ENCODE measurements around the gene PRAC1. TPM values are rescaled to one million over a fixed set of nuclear protein-coding genes. Genes with fewer than 3 reads are reported as not detected.

The PRAC1 gene
- total RNA-seq, 4 donors from 2014 or later = not detected

- Histone ChIP-seq H3K36me3 (no peaks in the 10 kb centered on the region), H3K4me3 (no peak overlapping the region), H3K27me3 (peaks cover 100% of the 10 kb centered on the region), H3K4me1 (peaks cover 14% of the 10 kb centered on the region), H3K9me3 (no peaks in the 10 kb centered on the region), H3K27ac (no peak overlapping the region)
- WGBS = 73% methylated on average over 4 of the region's 4 CpGs
- DNase-seq (ENCODE audit: low spot score in 2 of 2) = no peak
- TF ChIP-seq POLR2AphosphoS5 (IDR thresholded peaks at IDR 0.05) = no peak
Observed at GRCh38 chr17:48737330-48738043, 15.2 kb upstream of the PRAC1 start.

- TF ChIP-seq POLR2A (IDR thresholded peaks at IDR 0.05) (no peak), CTCF (IDR thresholded peaks at IDR 0.05) (no peak), POLR2AphosphoS5 (IDR thresholded peaks at IDR 0.05) (no peak), EP300 (IDR thresholded peaks at IDR 0.05) (no peak)
- 10% methylated on average over 7 of the region's 7 CpGs for WGBS
- Histone ChIP-seq H3K4me3 (no peak overlapping the region), H3K27me3 (peaks cover 100% of the 10 kb centered on the region), H3K27ac (no peak overlapping the region), H3K4me1 (peaks cover 14% of the 10 kb centered on the region), H3K36me3 (no peaks in the 10 kb centered on the region), H3K9me3 (no peaks in the 10 kb centered on the region)
- no peak for DNase-seq (ENCODE audit: low spot score in 2 of 2)
Observed at GRCh38 chr17:48735062-48735351, 12.7 kb upstream of the PRAC1 start.

GRCh38 chr17:48734333-48735061 lies 12.2 kb upstream of the PRAC1 start:
- Histone ChIP-seq H3K27me3 (peaks cover 100% of the 10 kb centered on the region), H3K27ac (no peak overlapping the region), H3K4me3 (no peak overlapping the region), H3K36me3 (no peaks in the 10 kb centered on the region), H3K4me1 (peaks cover 14% of the 10 kb centered on the region), H3K9me3 (no peaks in the 10 kb centered on the region)
- no peak for DNase-seq (ENCODE audit: low spot score in 2 of 2)
- 25% methylated on average over 13 of the region's 14 CpGs for WGBS
- TF ChIP-seq EP300 (IDR thresholded peaks at IDR 0.05) = no peak

- Histone ChIP-seq H3K9me3 (no peaks in the 10 kb centered on the region), H3K36me3 (no peaks in the 10 kb centered on the region)
Observed at GRCh38 chr17:48733632-48734328, 11.5 kb upstream of the PRAC1 start.

GRCh38 chr17:48732688-48733629 lies 10.6 kb upstream of the PRAC1 start:
- TF ChIP-seq POLR2AphosphoS5 (IDR thresholded peaks at IDR 0.05) (no peak), EP300 (IDR thresholded peaks at IDR 0.05) (no peak), CTCF (IDR thresholded peaks at IDR 0.05) (no peak), POLR2A (IDR thresholded peaks at IDR 0.05) (no peak)
- Histone ChIP-seq H3K27me3 (peaks cover 100% of the 10 kb centered on the region), H3K9me3 (no peaks in the 10 kb centered on the region), H3K4me1 (peaks cover 23% of the 10 kb centered on the region), H3K4me3 (no peak overlapping the region), H3K36me3 (no peaks in the 10 kb centered on the region), H3K27ac (no peak overlapping the region)
- no peak for DNase-seq (ENCODE audit: low spot score in 2 of 2)
- 8% methylated on average over 43 of the region's 50 CpGs for WGBS

More at GRCh38 chr17:48733632-48734328, 11.5 kb upstream of the PRAC1 start:
- Histone ChIP-seq H3K27ac (no peak overlapping the region), H3K4me3 (no peak overlapping the region), H3K27me3 (peaks cover 100% of the 10 kb centered on the region), H3K4me1 (peaks cover 14% of the 10 kb centered on the region)
- no peak for TF ChIP-seq CTCF (IDR thresholded peaks at IDR 0.05)
- TF ChIP-seq POLR2A (IDR thresholded peaks at IDR 0.05) = no peak
- no peak for TF ChIP-seq EP300 (IDR thresholded peaks at IDR 0.05)
- TF ChIP-seq POLR2AphosphoS5 (IDR thresholded peaks at IDR 0.05) = no peak
- no peak for DNase-seq (ENCODE audit: low spot score in 2 of 2)
- WGBS = 18% methylated on average over 22 of the region's 22 CpGs

Data from suprapubic skin (tissue), 4 donors.